SK-N-SH treated with all-trans-retinoic acid at 6 μM for 48 hours (cell line): ENCODE measurements around the gene CLTCL1.

Source experiments
- ATAC-seq: fragments of 200-7000 bp; cut with Tn5 transposase; 3 replicates; pipeline ENCODE4 v1.9.1; 2020; ENCODE audit warnings: mild to moderate bottlenecking, moderate library complexity
- ARNTL ChIP-seq: fragments of 450-650 bp; formaldehyde crosslinking; IDR thresholded peaks from 2 replicates; pipeline ENCODE4 v1.5.0; 2020; ENCODE audit warnings: low read depth, mild to moderate bottlenecking, moderate library complexity, borderline replicate concordance
- BACH2 ChIP-seq: fragments of 250-450 bp; sonication (Bioruptor Pico); IDR thresholded peaks from 2 replicates; pipeline ENCODE4 v1.9.0; 2021; ENCODE audit warnings: mild to moderate bottlenecking, borderline replicate concordance
- CSDC2 ChIP-seq: fragments of 250-450 bp; sonication (Bioruptor Pico); IDR thresholded peaks from 2 replicates; pipeline ENCODE4 v1.5.0; 2020; ENCODE audit warnings: mild to moderate bottlenecking, moderate library complexity
- CSRNP3 ChIP-seq: fragments of 250-450 bp; sonication (Bioruptor Pico); IDR thresholded peaks from 2 replicates; pipeline ENCODE4 v1.5.1; 2021; ENCODE audit warnings: mild to moderate bottlenecking, moderate library complexity
- ESRRG ChIP-seq: fragments of 250-450 bp; sonication (Bioruptor Pico); IDR thresholded peaks from 2 replicates; pipeline ENCODE4 v1.6.1; 2021; ENCODE audit warnings: mild to moderate bottlenecking
- GLIS3 ChIP-seq: fragments of 250-450 bp; sonication (Bioruptor Pico); IDR thresholded peaks from 2 replicates; pipeline ENCODE4 v1.5.0; 2020; ENCODE audit warnings: mild to moderate bottlenecking, moderate library complexity
- ISL1 ChIP-seq: fragments of 250-450 bp; sonication (Bioruptor Pico); IDR thresholded peaks from 2 replicates; pipeline ENCODE4 v2.1.2; 2022; ENCODE audit warnings: mild to moderate bottlenecking, moderate library complexity
- POU6F1 ChIP-seq: fragments of 250-450 bp; sonication (Bioruptor Pico); IDR thresholded peaks from 2 replicates; pipeline ENCODE4 v1.8.0; 2021; ENCODE audit warnings: low read depth, mild to moderate bottlenecking, moderate library complexity, borderline replicate concordance
- PPARA ChIP-seq: fragments of 250-450 bp; sonication (Bioruptor Pico); IDR thresholded peaks from 2 replicates; pipeline ENCODE4 v1.5.0; 2020; ENCODE audit warnings: mild to moderate bottlenecking, borderline replicate concordance
- RARB ChIP-seq: fragments of 250-450 bp; sonication (Bioruptor Pico); IDR thresholded peaks from 2 replicates; pipeline ENCODE4 v1.8.0; 2021; ENCODE audit warnings: mild to moderate bottlenecking, moderate library complexity
- SNAI2 ChIP-seq: fragments of 250-450 bp; sonication (Bioruptor Pico); IDR thresholded peaks from 2 replicates; pipeline ENCODE4 v1.5.0; 2020; ENCODE audit warnings: mild to moderate bottlenecking, moderate library complexity
- TCF4 ChIP-seq: fragments of 250-450 bp; sonication (Bioruptor Pico); IDR thresholded peaks from 2 replicates; pipeline ENCODE4 v1.8.0; 2021; ENCODE audit warnings: mild to moderate bottlenecking, moderate library complexity, borderline replicate concordance
- TOX ChIP-seq: fragments of 250-450 bp; sonication (Bioruptor Pico); IDR thresholded peaks from 2 replicates; pipeline ENCODE4 v1.8.0; 2021; ENCODE audit warnings: mild to moderate bottlenecking, moderate library complexity, borderline replicate concordance
- ZC3H10 ChIP-seq: fragments of 250-450 bp; sonication (Bioruptor Pico); IDR thresholded peaks from 2 replicates; pipeline ENCODE4 v1.5.1; 2021; ENCODE audit warnings: mild to moderate bottlenecking, moderate library complexity
- ZFP3 ChIP-seq: fragments of 250-450 bp; sonication (Bioruptor Pico); IDR thresholded peaks from 2 replicates; pipeline ENCODE4 v1.5.0; 2020; ENCODE audit warnings: mild to moderate bottlenecking, moderate library complexity
- ZFP30 ChIP-seq: fragments of 450-650 bp; formaldehyde crosslinking; IDR thresholded peaks from 2 replicates; pipeline ENCODE4 v1.5.0; 2022; ENCODE audit warnings: mild to moderate bottlenecking, moderate library complexity
- ZNF565 ChIP-seq: fragments of 450-650 bp; formaldehyde crosslinking; conservative IDR thresholded peaks from 2 replicates; pipeline ENCODE4 v1.5.0; 2020; ENCODE audit warnings: low read depth, mild to moderate bottlenecking, moderate library complexity
- ZNF70 ChIP-seq: fragments of 450-650 bp; formaldehyde crosslinking; IDR thresholded peaks from 2 replicates; pipeline ENCODE4 v1.5.0; 2020; ENCODE audit warnings: mild to moderate bottlenecking, moderate library complexity
- ZNF8 ChIP-seq: fragments of 450-650 bp; formaldehyde crosslinking; IDR thresholded peaks from 2 replicates; pipeline ENCODE4 v1.5.0; 2020; ENCODE audit warnings: mild to moderate bottlenecking, moderate library complexity
- TF ChIP-seq, protein P1 (sequence below): fragments of 250-450 bp; sonication (Bioruptor Pico); IDR thresholded peaks from 2 replicates; pipeline ENCODE4 v1.5.1; 2020; ENCODE audit warnings: low read depth, mild to moderate bottlenecking, moderate library complexity
- TF ChIP-seq, protein P2 (sequence below): fragments of 250-450 bp; sonication (Bioruptor Pico); IDR thresholded peaks from 2 replicates; pipeline ENCODE4 v1.8.0; 2020; ENCODE audit warnings: mild to moderate bottlenecking, moderate library complexity, borderline replicate concordance
- TF ChIP-seq, protein P3 (sequence below): fragments of 250-450 bp; sonication (Bioruptor Pico); IDR thresholded peaks from 2 replicates; pipeline ENCODE4 v1.5.0; 2020; ENCODE audit warnings: mild to moderate bottlenecking, moderate library complexity

CLTCL1 gene

DNA sequence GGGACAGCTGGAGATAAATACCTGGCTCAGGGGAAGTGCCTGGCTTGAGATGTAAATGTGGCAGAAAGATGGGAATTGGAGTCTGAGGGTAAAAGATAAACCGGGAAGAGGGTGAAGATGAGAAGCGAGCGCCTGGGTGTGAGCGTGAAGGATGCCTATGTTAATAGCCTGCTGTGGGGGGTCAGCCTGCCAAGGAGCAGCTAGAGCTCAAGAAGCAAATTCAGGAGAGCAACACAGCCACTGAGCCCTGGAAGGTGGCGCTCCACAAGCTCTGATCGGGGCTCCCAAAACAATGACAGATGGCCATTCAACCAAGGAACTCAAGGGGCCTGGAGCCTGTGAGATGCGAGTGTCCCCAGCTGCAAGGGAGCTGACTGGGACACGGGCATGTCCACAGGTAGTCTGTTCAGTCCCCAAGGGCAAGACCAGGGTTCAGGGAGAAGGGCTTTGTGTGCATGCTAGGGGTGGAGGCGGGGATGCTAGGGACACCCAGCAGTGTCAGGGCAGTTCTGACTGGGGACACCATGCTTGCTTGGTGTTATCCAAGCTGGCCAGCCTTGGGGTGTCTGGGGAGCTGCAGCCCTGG, 144.2 kb downstream of the CLTCL1 start:
- no peak for ATAC-seq

DNA sequence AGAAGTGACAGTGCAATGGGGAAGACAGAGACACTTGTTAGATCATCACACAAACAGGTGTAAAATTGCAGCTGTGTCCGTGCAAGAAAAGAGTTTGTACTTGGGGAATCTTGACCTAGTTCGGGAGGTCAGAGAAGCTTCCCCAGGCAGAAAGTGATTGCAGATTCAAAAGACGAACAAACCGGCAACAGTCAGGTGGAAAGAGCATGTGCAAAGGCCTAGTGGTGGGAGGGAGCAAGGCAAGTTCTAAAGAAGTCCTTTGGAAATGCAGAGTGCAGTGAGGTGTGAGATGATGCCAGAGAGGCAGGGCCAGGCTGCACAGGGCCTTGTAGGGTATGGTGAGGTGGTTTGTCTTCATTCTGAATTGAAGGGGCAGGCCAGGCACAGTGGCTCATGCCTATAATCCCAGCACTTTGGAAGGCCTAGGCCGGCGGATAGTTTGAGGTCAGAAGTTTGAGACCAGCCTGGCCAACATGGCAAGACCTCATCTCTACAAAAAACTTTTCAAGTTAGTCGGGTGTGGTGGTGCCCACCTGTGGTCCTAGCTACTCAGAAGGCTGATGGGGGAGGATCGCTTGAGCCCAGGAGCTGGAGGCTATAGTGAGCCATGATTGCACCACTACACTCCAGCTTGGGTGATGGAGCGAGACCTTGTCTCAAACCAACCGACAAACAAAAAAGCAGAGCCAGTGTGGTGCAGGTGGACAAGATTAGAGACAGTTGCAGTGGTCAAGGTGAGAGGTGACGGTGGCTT, 145.1 kb downstream of the CLTCL1 start:
- no peak for TF ChIP-seq GLIS3 (CRISPR knock-in tag)
- TF ChIP-seq POU6F1 (CRISPR knock-in tag), result no peak
- no peak for TF ChIP-seq TOX (CRISPR knock-in tag)
- TF ChIP-seq ESRRG (CRISPR knock-in tag), result no peak
- no peak for TF ChIP-seq ZNF565 (CRISPR knock-in tag)
- ATAC-seq, result no peak

More for the DNA sequence above, 144.2 kb downstream of the CLTCL1 start:
- TF ChIP-seq ZNF565 (CRISPR knock-in tag), result no peak
- TF ChIP-seq TCF4 (CRISPR knock-in tag), result no peak
- no peak for TF ChIP-seq RARB
- TF ChIP-seq ARNTL (CRISPR knock-in tag), result no peak
- TF ChIP-seq, protein P1, sequence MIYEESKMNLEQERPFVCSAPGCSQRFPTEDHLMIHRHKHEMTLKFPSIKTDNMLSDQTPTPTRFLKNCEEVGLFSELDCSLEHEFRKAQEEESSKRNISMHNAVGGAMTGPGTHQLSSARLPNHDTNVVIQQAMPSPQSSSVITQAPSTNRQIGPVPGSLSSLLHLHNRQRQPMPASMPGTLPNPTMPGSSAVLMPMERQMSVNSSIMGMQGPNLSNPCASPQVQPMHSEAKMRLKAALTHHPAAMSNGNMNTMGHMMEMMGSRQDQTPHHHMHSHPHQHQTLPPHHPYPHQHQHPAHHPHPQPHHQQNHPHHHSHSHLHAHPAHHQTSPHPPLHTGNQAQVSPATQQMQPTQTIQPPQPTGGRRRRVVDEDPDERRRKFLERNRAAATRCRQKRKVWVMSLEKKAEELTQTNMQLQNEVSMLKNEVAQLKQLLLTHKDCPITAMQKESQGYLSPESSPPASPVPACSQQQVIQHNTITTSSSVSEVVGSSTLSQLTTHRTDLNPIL (CRISPR knock-in tag), result no peak
- TF ChIP-seq POU6F1 (CRISPR knock-in tag), result no peak
- TF ChIP-seq CSDC2, result no peak
- no peak for TF ChIP-seq ZFP30
- TF ChIP-seq ZC3H10 (CRISPR knock-in tag), result no peak
- TF ChIP-seq PPARA (CRISPR knock-in tag), result no peak
- no peak for TF ChIP-seq BACH2
- TF ChIP-seq ZNF70 (CRISPR knock-in tag), result no peak
- TF ChIP-seq, protein P2, sequence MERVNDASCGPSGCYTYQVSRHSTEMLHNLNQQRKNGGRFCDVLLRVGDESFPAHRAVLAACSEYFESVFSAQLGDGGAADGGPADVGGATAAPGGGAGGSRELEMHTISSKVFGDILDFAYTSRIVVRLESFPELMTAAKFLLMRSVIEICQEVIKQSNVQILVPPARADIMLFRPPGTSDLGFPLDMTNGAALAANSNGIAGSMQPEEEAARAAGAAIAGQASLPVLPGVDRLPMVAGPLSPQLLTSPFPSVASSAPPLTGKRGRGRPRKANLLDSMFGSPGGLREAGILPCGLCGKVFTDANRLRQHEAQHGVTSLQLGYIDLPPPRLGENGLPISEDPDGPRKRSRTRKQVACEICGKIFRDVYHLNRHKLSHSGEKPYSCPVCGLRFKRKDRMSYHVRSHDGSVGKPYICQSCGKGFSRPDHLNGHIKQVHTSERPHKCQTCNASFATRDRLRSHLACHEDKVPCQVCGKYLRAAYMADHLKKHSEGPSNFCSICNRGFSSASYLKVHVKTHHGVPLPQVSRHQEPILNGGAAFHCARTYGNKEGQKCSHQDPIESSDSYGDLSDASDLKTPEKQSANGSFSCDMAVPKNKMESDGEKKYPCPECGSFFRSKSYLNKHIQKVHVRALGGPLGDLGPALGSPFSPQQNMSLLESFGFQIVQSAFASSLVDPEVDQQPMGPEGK (CRISPR knock-in tag), result no peak
- no peak for TF ChIP-seq ZFP3 (CRISPR knock-in tag)
- TF ChIP-seq, protein P3, sequence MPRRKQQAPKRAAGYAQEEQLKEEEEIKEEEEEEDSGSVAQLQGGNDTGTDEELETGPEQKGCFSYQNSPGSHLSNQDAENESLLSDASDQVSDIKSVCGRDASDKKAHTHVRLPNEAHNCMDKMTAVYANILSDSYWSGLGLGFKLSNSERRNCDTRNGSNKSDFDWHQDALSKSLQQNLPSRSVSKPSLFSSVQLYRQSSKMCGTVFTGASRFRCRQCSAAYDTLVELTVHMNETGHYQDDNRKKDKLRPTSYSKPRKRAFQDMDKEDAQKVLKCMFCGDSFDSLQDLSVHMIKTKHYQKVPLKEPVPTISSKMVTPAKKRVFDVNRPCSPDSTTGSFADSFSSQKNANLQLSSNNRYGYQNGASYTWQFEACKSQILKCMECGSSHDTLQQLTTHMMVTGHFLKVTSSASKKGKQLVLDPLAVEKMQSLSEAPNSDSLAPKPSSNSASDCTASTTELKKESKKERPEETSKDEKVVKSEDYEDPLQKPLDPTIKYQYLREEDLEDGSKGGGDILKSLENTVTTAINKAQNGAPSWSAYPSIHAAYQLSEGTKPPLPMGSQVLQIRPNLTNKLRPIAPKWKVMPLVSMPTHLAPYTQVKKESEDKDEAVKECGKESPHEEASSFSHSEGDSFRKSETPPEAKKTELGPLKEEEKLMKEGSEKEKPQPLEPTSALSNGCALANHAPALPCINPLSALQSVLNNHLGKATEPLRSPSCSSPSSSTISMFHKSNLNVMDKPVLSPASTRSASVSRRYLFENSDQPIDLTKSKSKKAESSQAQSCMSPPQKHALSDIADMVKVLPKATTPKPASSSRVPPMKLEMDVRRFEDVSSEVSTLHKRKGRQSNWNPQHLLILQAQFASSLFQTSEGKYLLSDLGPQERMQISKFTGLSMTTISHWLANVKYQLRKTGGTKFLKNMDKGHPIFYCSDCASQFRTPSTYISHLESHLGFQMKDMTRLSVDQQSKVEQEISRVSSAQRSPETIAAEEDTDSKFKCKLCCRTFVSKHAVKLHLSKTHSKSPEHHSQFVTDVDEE, result no peak
- no peak for TF ChIP-seq ZNF8
- no peak for TF ChIP-seq GLIS3 (CRISPR knock-in tag)
- no peak for TF ChIP-seq ISL1 (CRISPR knock-in tag)
- TF ChIP-seq SNAI2 (CRISPR knock-in tag), result no peak
- no peak for TF ChIP-seq CSRNP3 (CRISPR knock-in tag)
